Sciatic nerve (tissue), 2 donors: ENCODE data around the gene BCL2L14. TPM values are rescaled to one million over a fixed set of nuclear protein-coding genes. Genes with fewer than 3 reads are reported as not detected.
"Not testable (repeated sequence)": the region's sequence is repeated elsewhere in the genome, so short reads cannot be mapped to it uniquely, and the experiment has no call there.

Experiments
- ATAC-seq: fragments of 200-7000 bp; cut with Tn5 transposase; one replicate; pipeline ENCODE4 v1.9.1; 2020; ENCODE audit warnings: mild to moderate bottlenecking, moderate library complexity
- DNase-seq: peaks from one replicate; pipeline ENCODE4 v3.0.0-alpha.2; 2020; ENCODE audit warnings: low spot score
- intact Hi-C: fragments of 100-400 bp; cut with DNase I; formaldehyde crosslinking; loops from one replicate; pipeline ENCODE4 v1.14.2; 2022
- total RNA-seq: library from RNA; stranded (reverse); fragmentation: NEBNext Ultra II Directional; extraction: Animal tissue kit (Norgen Biotek cat#: 25700); gene quantifications from one replicate; pipeline ENCODE4 v1.2.1, GENCODE V29; 2021
- donor health status: DM: no; HTN: no; CAD: no.
- donor health status: DM: no; HTN: no; CAD: no.

Gene BCL2L14
- total RNA-seq, 1 donor from 2014 or later, result not detected

DNA sequence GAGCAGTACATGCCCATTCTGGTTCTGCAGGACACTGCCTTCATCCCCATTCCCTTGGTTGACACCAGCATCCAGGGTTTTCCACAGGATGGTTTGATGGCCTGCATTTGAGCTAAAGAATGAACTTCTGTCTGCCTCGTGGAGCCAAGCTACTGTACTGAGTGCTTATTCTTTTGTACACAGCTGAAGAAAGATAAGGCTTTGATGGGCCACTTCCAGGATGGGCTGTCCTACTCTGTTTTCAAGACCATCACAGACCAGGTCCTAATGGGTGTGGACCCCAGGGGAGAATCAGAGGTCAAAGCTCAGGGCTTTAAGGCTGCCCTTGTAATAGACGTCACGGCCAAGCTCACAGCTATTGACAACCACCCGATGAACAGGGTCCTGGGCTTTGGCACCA lies 23.7 kb downstream of the BCL2L14 start:
- ATAC-seq, result no peak
- intact Hi-C loops, result no loop called here
- DNase-seq, result no peak

DNA sequence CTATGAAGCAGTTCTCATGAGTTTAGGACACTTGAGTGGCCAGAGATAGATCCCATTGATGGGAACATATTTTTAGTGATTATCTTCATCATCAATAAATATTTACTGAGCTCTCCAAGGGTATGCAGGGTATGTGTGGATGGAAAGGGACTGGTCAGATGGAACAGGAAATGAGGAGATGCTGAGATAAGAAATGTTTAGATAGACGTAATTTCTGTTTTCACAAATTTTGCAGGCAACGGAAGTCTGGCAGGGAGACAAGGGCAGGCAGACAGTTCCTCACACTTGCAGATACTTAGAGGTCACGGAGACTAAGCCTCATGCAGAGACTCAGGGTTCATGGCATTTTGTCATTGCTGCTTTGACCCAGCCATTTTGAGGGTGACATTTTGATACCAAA lies 24.3 kb downstream of the BCL2L14 start:
- DNase-seq (no peak), ATAC-seq (no peak)
- intact Hi-C loops, result no loop called here

DNA sequence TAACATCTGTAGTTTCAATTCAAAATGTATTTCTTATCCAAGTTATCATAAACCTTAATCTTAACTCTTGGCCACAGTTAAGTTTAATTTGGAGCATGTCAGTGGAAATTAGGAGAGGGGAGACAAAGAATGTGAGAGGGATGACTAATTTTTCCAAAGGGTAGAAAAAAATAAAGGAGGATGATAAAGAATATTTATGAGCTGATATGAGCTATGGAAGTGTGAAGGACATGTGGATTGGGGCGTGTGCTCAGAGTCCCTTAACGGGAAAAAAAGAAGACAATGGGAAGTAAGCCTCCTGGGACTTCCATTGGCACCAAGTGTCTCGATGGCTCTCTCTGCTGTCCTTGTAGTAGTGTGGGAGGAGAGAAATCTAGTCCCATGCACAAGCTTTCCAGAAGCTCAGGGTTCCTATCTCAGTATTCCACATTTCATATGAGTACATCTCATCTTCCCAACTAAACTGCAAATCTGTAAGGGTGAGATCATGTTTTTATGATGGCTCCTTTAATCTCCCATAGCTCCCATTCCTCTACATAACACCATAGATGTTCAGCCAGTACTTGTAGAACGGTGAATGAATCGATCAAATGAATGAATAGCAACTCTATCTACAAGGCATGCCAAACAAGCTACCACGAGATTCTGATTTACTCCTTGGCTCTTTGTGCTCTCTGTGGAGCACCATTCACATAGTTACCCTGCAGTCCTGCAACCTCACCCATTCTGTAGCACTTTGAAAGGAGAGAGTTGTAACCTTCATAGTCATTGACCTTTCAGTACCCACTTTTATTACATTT lies 27.4 kb downstream of the BCL2L14 start:
- intact Hi-C loops, result no loop called here

DNA sequence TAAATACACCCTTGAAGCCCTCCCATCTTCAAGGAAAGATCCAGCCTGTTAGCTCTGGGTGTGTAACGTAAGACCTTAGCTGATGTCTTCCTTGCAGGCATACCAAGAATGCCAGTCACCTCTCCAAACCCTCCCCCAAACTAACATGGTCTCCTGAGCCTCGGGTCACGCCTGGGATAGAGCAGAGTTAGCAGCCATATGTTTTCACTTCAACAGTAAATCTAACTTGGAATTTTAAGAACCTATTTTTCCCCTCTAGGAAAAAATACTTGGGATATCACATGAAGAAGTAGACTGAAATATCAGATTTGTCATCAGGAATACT lies 27.9 kb downstream of the BCL2L14 start:
- ATAC-seq (no peak), DNase-seq (no peak)
- intact Hi-C loops, result no loop called here

More for the DNA sequence above, 27.4 kb downstream of the BCL2L14 start:
- DNase-seq (no peak), ATAC-seq (no peak)

DNA sequence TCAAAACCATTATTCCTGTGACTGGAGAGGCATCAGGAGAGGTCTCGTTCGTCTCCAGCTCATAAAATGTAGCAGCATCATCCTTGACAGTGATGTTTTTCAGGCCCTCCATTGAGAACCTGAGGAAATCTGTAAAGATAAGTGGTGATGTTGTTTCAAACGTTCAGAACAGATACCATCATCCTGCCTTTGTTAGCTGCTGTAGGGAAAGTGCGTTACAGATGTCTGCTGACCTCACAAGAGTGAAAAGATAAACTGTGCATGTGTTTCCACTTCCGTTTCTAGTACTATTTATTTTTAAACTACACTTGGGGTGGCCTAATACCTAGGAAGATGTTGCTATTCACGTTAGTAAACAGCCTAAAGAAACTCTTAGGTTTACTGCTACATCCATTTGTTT lies 28.4 kb downstream of the BCL2L14 start:
- no peak for ATAC-seq
- no peak for DNase-seq
- intact Hi-C loops, result no loop called here

DNA sequence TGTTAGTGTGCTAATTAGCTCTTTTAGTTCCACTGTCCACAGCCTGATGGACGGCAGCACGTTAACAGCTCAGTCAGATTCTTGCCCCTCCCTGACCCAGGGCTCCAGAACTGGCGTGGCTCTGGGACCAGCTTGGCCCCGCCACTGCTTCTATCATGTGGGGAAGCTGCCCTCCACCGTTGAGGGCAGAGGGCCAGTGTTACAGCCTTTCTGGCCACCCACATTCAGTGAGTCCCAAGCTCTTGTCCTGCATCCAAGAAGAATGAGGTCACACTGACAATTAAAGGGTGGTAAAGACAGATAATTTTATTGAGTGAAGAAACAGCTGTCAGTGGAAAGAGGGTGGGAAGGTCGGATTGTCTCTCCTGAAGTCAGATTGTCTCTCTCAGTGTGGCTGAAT lies 36.9 kb downstream of the BCL2L14 start:
- DNase-seq (no peak), ATAC-seq (no peak)
- intact Hi-C loops, result no loop called here

DNA sequence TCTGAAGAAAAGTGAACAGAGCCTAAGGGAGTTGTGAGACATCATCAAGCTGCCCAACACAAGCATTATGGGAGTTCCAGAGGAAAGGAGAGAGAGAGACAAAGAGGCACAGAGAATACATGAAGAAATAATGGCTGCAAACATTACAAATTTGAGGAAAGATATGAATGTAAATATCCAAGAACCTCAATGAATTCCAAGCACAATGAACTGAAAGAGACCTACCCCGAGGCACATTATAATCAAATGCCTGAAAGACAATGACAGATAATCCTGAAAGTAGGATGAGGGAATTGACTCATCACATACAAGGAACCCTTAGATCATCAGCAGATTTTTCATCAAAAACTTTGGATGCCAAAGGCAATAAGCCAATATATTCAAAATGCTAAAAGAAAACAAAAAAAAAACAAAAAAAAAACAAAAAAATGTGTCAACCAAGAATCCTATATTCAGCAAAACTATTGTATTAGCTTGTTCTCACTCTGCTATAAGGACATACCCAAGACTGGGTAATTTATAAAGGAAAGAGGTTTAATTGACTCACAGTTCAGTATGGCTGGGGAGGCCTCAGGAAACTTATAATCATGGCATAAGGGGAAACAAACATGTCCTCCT lies 37.8 kb downstream of the BCL2L14 start:
- intact Hi-C loops, result no loop called here
- DNase-seq (no peak), ATAC-seq (no peak)

DNA sequence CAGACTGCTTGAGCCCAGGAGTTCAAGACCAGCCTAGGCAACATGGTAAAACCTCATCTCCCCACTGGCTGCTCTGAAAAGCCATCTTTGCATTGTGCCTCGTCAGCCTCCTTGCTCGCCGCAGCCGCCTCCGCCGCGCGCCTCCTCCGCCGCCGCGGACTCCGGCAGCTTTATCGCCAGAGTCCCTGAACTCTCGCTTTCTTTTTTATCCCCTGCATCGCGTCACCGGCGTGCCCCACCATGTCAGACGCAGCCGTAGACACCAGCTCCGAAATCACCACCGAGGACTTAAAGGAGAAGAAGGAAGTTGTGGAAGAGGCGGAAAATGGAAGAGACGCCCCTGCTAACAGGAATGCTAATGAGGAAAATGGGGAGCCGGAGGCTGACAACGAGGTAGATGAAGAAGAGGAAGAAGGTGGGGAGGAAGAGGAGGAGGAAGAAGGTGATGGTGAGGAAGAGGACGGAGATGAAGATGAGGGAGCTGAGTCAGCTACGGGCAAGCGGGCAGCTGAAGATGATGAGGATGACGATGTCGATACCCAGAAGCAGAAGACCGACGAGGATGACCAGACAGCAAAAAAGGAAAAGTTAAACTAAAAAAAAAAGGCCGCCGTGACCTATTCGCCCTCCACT lies 40.3 kb downstream of the BCL2L14 start:
- intact Hi-C loops, ATAC-seq, DNase-seq: not testable (repeated sequence)

DNA sequence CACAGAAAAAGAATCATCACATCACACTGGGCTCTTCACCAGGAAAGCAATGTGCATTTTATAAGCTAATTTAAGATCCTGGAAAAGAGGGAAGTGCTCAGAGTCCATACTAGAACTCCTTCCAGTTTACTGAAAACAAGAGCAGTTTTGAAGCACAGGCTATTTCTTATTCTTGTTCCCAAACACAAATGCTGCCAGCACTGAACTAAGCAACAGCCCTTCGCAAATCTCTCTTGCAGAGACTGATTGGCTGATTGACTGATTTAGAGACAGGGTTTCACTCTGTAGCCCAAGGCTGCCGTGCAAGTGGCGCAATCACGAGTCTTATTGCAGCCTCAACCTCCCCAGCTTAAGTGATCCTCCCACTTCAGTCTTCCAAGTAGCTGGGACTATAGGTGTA lies 44.8 kb downstream of the BCL2L14 start:
- intact Hi-C loops, result no loop called here
- DNase-seq (no peak), ATAC-seq (peak; percentile 78)

DNA sequence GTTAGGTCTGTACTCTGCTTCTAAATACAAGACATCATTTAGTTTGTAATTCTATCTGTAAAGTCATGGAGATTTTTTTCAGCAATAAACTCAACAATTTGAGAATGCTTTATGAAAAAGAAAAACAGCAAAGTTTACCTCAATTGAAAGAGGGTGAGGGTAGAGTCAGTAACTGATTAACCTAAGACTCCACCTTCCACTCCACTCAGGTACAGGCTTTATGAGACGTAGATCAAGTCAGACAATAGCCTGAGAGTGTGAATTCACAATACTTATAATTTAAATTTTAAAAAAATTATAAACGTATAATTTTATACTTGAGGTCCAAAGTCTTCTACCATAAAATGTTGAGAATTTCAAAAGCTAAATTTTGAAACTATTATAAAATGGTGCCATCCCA lies 45.9 kb downstream of the BCL2L14 start:
- intact Hi-C loops, result no loop called here
- no peak for ATAC-seq
- DNase-seq, result no peak

DNA sequence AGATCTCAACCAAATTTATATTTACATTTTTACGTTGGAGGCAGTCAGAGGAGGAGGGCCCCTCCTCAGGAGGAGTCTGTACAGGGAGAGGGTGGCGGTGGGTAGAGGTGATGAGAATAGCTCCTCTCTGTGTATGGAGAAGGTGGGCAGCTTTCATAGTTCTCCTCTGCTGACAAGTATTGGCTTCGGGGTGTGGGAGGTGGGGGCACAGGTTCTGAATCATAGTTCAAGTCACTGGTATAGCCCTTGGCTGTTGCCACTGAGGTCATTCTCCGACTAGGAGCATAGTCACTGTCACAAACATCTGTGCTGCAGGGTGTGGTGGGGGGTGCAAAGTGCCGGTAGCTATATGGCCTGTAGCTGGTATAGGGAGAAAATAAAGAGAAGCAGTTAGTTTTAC lies 50.3 kb downstream of the BCL2L14 start:
- intact Hi-C loops, result no loop called here
- no peak for ATAC-seq
- no peak for DNase-seq

DNA sequence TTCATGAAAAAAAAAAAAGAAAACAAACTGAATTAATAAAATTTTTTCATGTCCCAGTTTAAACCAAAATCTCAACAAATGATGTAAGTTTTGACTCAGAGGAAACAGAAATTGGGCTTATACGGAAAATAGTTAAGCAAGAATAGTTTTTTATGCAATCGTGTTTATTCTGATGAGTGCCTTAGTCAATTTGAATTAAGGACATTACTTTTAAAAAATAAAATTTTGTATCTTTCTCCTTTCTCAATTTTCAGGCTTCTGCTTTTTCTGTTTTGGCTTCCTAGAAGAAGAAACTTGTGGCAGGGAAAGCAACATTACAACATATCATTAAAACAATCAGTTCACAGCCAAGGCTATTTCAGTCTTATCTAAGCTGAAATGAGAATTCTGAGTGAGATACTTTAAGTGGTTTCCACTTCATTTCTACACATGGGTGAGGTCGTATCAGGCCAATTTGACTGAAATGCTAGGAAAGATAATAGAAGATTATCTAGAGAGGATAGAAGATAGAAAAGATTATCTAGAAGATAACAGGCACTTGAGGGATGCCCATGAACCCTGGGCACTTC lies 52.4 kb downstream of the BCL2L14 start:
- ATAC-seq, result peak; percentile 59
- no peak for DNase-seq
- intact Hi-C loops, result no loop called here

DNA sequence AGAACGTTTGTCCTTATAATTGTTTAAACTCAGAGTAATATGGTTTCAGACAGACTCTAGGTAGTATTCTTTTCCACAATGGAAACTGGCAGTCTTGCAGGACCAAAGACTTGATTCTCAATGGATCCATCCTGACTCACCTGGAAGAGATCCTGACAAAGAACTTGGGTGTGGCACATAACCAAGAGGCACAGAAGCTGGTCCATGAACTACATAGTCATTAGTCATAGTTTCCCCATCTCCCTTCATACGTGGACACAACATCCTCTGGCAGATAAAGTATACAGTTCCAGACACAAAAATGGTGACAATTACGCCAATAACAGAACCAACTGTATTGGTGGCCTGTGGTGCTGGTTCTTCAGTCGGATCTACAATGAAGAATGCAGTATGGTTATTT lies 55.8 kb downstream of the BCL2L14 start:
- ATAC-seq (no peak), DNase-seq (no peak)
- intact Hi-C loops, result no loop called here

DNA sequence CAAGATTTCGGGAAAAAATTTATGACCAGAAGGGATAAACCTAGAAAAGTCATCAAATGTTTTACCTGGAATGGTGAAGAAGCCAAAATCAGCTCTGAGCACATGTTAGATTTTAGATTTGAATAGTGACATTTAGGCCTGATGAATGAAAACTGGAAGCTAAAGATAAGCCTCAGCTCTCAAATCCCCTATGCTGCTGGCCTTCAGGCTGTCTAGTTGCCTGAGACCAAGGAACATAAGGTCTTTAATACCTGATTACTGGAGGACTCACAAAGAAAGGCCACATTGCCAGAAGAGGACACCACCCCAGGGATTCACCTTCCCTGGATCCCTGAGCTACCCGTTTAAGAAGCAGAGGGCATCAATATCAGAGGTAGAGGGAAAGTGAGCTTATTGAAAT lies 56.6 kb downstream of the BCL2L14 start:
- ATAC-seq (no peak), DNase-seq (no peak)
- intact Hi-C loops, result no loop called here

DNA sequence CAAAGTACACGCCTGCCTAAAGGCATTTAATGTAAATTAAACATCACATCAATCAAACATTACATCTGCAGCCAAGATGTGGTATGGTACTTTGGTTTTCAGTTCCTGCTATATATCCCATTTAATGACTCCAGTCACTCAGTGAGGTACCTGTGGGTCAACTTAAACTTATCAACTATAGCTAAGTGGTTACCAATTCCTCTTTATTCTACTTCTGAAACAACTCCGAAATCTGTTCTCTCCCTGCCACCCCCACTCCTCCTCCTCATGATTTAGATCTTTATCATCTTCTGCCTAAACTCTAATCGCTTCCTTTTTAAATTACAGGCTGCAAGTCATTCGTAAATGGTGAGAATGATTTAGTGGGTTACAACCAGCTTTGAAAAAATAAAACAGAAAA lies 57.9 kb downstream of the BCL2L14 start:
- intact Hi-C loops, result no loop called here
- DNase-seq, result no peak

DNA sequence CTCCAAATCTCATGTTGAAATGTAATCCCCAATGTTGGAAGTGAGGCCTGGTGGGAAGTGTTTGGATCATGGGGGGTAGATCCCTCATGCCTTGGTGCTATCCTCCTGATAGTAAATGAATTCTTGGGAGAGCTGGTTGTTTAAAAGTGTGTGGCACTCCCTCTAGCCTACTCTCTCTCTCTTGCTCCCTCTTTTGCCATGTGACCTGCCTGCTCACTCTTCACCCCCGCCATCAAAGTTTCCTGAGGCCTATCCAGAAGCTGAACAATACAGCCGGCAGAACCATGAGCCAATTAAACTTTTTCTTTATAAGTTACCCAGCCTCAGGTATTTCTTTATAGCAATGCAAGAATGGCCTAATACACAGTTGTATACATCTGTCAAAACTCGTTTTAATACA lies 62.5 kb downstream of the BCL2L14 start:
- DNase-seq (no peak), ATAC-seq (no peak)
- intact Hi-C loops, result no loop called here

More for the DNA sequence above, 57.9 kb downstream of the BCL2L14 start:
- ATAC-seq, result no peak

DNA sequence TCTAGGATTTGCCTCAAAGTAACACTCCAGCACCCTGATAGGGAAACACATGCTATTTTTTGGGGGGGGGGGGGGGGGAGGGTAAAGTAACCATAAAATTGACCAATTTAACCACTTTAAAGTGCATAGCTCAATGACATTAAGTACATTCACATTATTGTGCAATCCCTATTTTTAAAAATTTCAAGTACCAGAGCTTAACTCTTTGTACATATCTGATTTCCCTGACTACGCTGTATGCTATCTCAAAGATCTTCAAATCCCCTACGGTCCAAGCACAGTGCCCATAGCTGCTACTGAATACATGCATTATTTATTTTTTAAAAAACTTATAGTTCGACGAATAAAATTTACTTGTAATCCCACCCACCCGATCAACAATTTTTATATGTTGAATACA lies 63.0 kb downstream of the BCL2L14 start:
- DNase-seq, result no peak

DNA sequence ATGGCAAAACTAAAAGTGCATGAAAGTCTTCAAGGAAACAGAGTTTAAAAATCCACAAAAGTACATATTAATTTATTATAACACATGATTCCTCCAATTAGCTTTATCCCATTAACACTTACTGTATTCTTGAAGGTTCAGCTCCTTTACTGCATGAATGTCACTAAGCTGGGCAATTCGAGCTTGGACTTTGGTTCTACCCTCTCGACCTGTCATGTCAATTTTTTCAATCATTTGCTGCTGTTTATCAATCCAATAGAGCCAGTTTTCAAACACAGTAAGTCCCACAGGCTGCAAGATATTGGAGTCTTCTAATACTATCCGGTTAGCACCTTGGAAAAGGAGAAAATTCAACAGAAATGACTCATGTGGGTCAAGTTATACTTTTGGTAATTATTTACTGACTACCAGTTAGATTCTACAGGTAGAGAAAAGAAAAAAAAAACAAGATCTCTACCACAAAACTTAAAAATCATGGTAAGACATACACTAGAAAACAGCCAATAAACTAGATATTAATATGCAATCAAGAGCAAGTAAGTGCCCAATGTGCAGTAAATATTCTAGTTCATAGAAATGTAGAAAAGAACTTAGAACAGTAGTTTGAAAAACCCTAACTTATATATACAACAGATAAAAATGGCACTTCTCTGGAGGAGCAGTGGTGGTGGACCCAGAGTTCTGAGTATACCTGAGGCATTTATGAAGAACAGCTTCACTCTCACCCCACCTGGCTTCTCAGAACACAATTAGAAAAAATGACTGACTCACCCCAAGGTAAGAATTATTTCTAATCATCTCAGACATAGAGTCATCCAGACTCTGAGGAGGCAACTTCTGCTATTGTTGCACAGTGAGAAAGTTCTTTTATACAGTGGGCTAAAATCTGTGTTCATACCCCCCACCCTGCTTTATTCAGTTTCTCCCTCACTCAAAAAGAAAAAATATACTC lies 67.7 kb downstream of the BCL2L14 start:
- ATAC-seq (no peak), DNase-seq (no peak)
- intact Hi-C loops, result no loop called here

More for the DNA sequence above, 63.0 kb downstream of the BCL2L14 start:
- intact Hi-C loops, result no loop called here
- ATAC-seq, result no peak

DNA sequence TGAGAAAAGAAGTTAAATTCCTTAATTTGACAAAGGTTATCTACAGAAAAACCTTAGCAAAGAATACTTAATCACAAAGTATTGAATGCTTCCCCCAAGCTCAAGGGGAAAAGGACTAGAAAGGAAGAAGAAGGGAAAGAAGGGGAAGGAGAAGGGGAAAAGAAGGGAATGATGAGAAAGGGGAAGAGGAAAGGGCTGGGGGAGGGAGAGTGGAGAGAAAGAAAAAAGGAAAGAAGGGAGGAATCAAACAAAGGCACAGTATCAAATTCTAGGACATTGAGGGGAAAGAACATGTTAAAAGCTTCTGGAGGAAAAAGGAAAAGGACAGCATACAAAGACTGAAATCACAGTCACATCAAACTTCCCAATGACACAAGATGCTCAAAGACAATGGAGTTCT lies 70.3 kb downstream of the BCL2L14 start:
- DNase-seq (no peak), ATAC-seq (no peak)
- intact Hi-C loops, result no loop called here
